SU-DHL-6 (cell line): ENCODE measurements around the gene PPP1R2.
"Not testable (repeated sequence)": the region's sequence is repeated elsewhere in the genome, so short reads cannot be mapped to it uniquely, and the experiment has no call there.

Experiments used
- H2AFZ ChIP-seq: fragments of 200-600 bp; sonication (generic); 2 replicates; pipeline ENCODE4 v1.6.1; 2014; ENCODE audit warnings: low read depth, mild to moderate bottlenecking, moderate library complexity, mixed read lengths, antibody characterized with exemption, low read length; ENCODE audit not compliant: severe bottlenecking
- H3F3A ChIP-seq: fragments of 200-600 bp; shearing (Covaris generic); 2 replicates; pipeline ENCODE4 v1.6.0; 2016; ENCODE audit warnings: antibody characterized with exemption, mild to moderate bottlenecking; ENCODE audit not compliant: insufficient read depth
- H3K27ac ChIP-seq: fragments of 200-600 bp; sonication (generic); 2 replicates; pipeline ENCODE4 v1.5.1; 2016; ENCODE audit warnings: low read depth, mild to moderate bottlenecking, low read length, moderate library complexity, mixed read lengths
- H3K27me3 ChIP-seq: fragments of 200-600 bp; sonication (generic), shearing (Covaris generic); 2 replicates; pipeline ENCODE4 v1.6.0; 2014; ENCODE audit warnings: mild to moderate bottlenecking, low read length
- H3K36me3 ChIP-seq: fragments of 200-600 bp; sonication (generic); 2 replicates; pipeline ENCODE4 v1.6.1; 2014; ENCODE audit warnings: mild to moderate bottlenecking, low read length, mixed read lengths
- H3K4me2 ChIP-seq: fragments of 300-600, 200-600 bp; shearing (Covaris generic), sonication (generic); 2 replicates; pipeline ENCODE4 v1.6.0; 2014; ENCODE audit warnings: low read length, low read depth, mild to moderate bottlenecking; ENCODE audit not compliant: poor library complexity, severe bottlenecking
- H3K4me3 ChIP-seq: fragments of 200-600 bp; sonication (generic); 2 replicates; pipeline ENCODE4 v1.5.1; 2014; ENCODE audit warnings: antibody characterized with exemption, low read length, mild to moderate bottlenecking, mixed read lengths; ENCODE audit not compliant: insufficient read depth, poor library complexity, severe bottlenecking
- H3K79me2 ChIP-seq: fragments of 200-600 bp; sonication (generic); 2 replicates; pipeline ENCODE4 v1.6.1; 2014; ENCODE audit warnings: mild to moderate bottlenecking, low read length, moderate library complexity; ENCODE audit not compliant: insufficient read depth
- H3K9ac ChIP-seq: fragments of 200-600 bp; sonication (generic); 2 replicates; pipeline ENCODE4 v1.7.0; 2014; ENCODE audit warnings: mild to moderate bottlenecking, low read length
- H3K9me2 ChIP-seq: fragments of 200-600 bp; sonication (generic); replicated peaks from 2 replicates; pipeline ENCODE4 v1.6.1; 2014; ENCODE audit warnings: low read length; ENCODE audit not compliant: insufficient read depth
- H3K9me3 ChIP-seq: fragments of 200-600 bp; sonication (generic); 2 replicates; pipeline ENCODE4 v1.6.1; 2014; ENCODE audit warnings: low read length, mixed read lengths; ENCODE audit not compliant: insufficient read depth
- H4K20me1 ChIP-seq: fragments of 200-600 bp; sonication (generic); 2 replicates; pipeline ENCODE4 v1.6.1; 2014; ENCODE audit warnings: low read depth, mild to moderate bottlenecking, antibody characterized with exemption, low read length, moderate library complexity, mixed read lengths
- CTCF ChIP-seq: fragments of 200-600 bp; sonication (generic); IDR thresholded peaks from one replicate; pipeline ENCODE4 v1.5.1; 2017; ENCODE audit warnings: antibody characterized with exemption, mild to moderate bottlenecking, low read length, moderate library complexity; ENCODE audit not compliant: insufficient read depth, poor library complexity, severe bottlenecking
- EZH2phosphoT487 ChIP-seq: fragments of 200-600 bp; sonication (generic), shearing (Covaris generic); conservative IDR thresholded peaks from 2 replicates; pipeline ENCODE4 v1.6.1; 2018; ENCODE audit warnings: mild to moderate bottlenecking, antibody characterized with exemption, low read length, moderate library complexity, mixed read lengths

PPP1R2 gene

GRCh38 chr3:195517030-195517429, 26.1 kb downstream of the PPP1R2 start:
- Histone ChIP-seq H3K79me2 (0 out of 2 replicates have a peak, but pooled peaks cover 4% of the 10 kb centered on the region), H2AFZ (no peak overlapping the region), H3F3A (no peaks in the 10 kb centered on the region; the same call in 1 of the 2 replicates), H3K27me3 (no peaks in the 10 kb centered on the region), H4K20me1 (no peaks in the 10 kb centered on the region), H3K9ac (no peak overlapping the region), H3K27ac (no peak overlapping the region), H3K9me3 (no peaks in the 10 kb centered on the region), H3K36me3 (peaks cover 17% of the 10 kb centered on the region), H3K9me2 (no peaks in the 10 kb centered on the region), H3K4me3 (no peak overlapping the region), H3K4me2 (no peak overlapping the region)
- no peak for TF ChIP-seq EZH2phosphoT487
- TF ChIP-seq CTCF: no peak

GRCh38 chr3:195514610-195515235, 28.4 kb downstream of the PPP1R2 start:
- H3K79me2 ChIP-seq, H3K9me3 ChIP-seq, H3K9ac ChIP-seq, H3K9me2 ChIP-seq, H3K4me3 ChIP-seq, H4K20me1 ChIP-seq, H3K27me3 ChIP-seq, H3F3A ChIP-seq, H2AFZ ChIP-seq, H3K27ac ChIP-seq, H3K4me2 ChIP-seq: not testable (repeated sequence)
- H3K36me3 ChIP-seq: peaks cover 17% of the 10 kb centered on the region

GRCh38 chr3:195512798-195513345, 30.3 kb downstream of the PPP1R2 start:
- H3F3A ChIP-seq: no peaks in the 10 kb centered on the region
- H3K4me3 ChIP-seq: no peak overlapping the region
- H3K4me2 ChIP-seq: no peak overlapping the region
- TF ChIP-seq EZH2phosphoT487 (no peak), CTCF (no peak)
- no peaks in the 10 kb centered on the region for H3K79me2 ChIP-seq
- H3K27ac ChIP-seq: no peak overlapping the region
- H2AFZ ChIP-seq: no peak overlapping the region
- H4K20me1 ChIP-seq: no peaks in the 10 kb centered on the region
- H3K27me3 ChIP-seq: no peaks in the 10 kb centered on the region
- no peaks in the 10 kb centered on the region for H3K9me3 ChIP-seq
- H3K9me2 ChIP-seq: no peaks in the 10 kb centered on the region
- H3K36me3 ChIP-seq: peaks cover 17% of the 10 kb centered on the region
- no peak overlapping the region for H3K9ac ChIP-seq

GRCh38 chr3:195511136-195511535, 32.0 kb downstream of the PPP1R2 start:
- Histone ChIP-seq H3K36me3 (peaks cover 6% of the 10 kb centered on the region; the same call in 1 of the 2 replicates), H3K9me2 (no peaks in the 10 kb centered on the region), H3K9me3 (no peaks in the 10 kb centered on the region), H2AFZ (no peak overlapping the region), H3K4me3 (no peak overlapping the region), H3K79me2 (no peaks in the 10 kb centered on the region), H3K9ac (no peak overlapping the region), H3K27me3 (no peaks in the 10 kb centered on the region), H3K4me2 (no peak overlapping the region), H4K20me1 (no peaks in the 10 kb centered on the region), H3K27ac (no peak overlapping the region), H3F3A (no peaks in the 10 kb centered on the region)
- TF ChIP-seq CTCF (no peak), EZH2phosphoT487 (no peak)
